ENCODE measurements around the gene PRKCB. TPM values are rescaled to one million over a fixed set of nuclear protein-coding genes. Genes with fewer than 3 reads are reported as not detected.
"Not testable (repeated sequence)": the region's sequence is repeated elsewhere in the genome, so short reads cannot be mapped to it uniquely, and the experiment has no call there.

The PRKCB gene
- total and polyA plus RNA-seq, 3 donors from 2014 or later: 25.5 to 49.7 (median 26.6) TPM

GRCh38 chr16:24093049-24093448, 257.3 kb downstream of the PRKCB start:
- H3K4me1 ChIP-seq: no peaks in the 10 kb centered on the region
- H3K27me3 ChIP-seq: no peaks in the 10 kb centered on the region
- intact Hi-C loops (cut with DNase I; ENCODE audit: low total_unique reads): no loop called here
- TF ChIP-seq CTCF (IDR thresholded peaks at IDR 0.05): no peak
- TF ChIP-seq POLR2A (IDR thresholded peaks at IDR 0.05): no peak
- DNase-seq: no peak
- no peaks in the 10 kb centered on the region for H3K9me3 ChIP-seq
- H3K27ac ChIP-seq: no peak overlapping the region
- H3K36me3 ChIP-seq (ENCODE audit: low read depth, missing control alignments): no peaks in the 10 kb centered on the region
- H3K4me3 ChIP-seq: no peak overlapping the region

- intact Hi-C loops (cut with DNase I; ENCODE audit: low total_unique reads): no loop called here
- H3K4me1 ChIP-seq: no peaks in the 10 kb centered on the region
- WGBS, 2 donors: 83 to 90% methylated on average over 1 of the region's 1 CpG
- TF ChIP-seq POLR2A (IDR thresholded peaks at IDR 0.05) (no peak), CTCF (IDR thresholded peaks at IDR 0.05) (no peak)
- no peak overlapping the region for H3K27ac ChIP-seq
- DNase-seq: no peak
- no peaks in the 10 kb centered on the region for H3K27me3 ChIP-seq
- H3K4me3 ChIP-seq: no peak overlapping the region
- no peaks in the 10 kb centered on the region for H3K9me3 ChIP-seq
- no peaks in the 10 kb centered on the region for H3K36me3 ChIP-seq (ENCODE audit: low read depth, missing control alignments)
Measured at GRCh38 chr16:24094660-24095059, 258.9 kb downstream of the PRKCB start.

- TF ChIP-seq CTCF (IDR thresholded peaks at IDR 0.05): no peak
- no peak for TF ChIP-seq POLR2A (IDR thresholded peaks at IDR 0.05)
- Histone ChIP-seq H3K9me3 (no peaks in the 10 kb centered on the region), H3K36me3 (ENCODE audit: low read depth, missing control alignments) (no peaks in the 10 kb centered on the region), H3K27ac (no peak overlapping the region), H3K4me3 (no peak overlapping the region), H3K4me1 (peaks cover 4% of the 10 kb centered on the region), H3K27me3 (no peaks in the 10 kb centered on the region)
- no peak for DNase-seq
- intact Hi-C loops (cut with DNase I; ENCODE audit: low total_unique reads): no loop called here
- WGBS, 2 donors: 60 to 63% methylated on average over 2 of the region's 2 CpGs
Measured at GRCh38 chr16:24098896-24099295, 263.1 kb downstream of the PRKCB start.

GRCh38 chr16:24101431-24101830, 265.6 kb downstream of the PRKCB start:
- WGBS, 2 donors: 39 to 56% methylated on average over 2 of the region's 2 CpGs
- Histone ChIP-seq H3K27ac (no peak overlapping the region), H3K9me3 (no peaks in the 10 kb centered on the region), H3K27me3 (no peaks in the 10 kb centered on the region), H3K36me3 (ENCODE audit: low read depth, missing control alignments) (no peaks in the 10 kb centered on the region), H3K4me3 (no peak overlapping the region), H3K4me1 (peaks cover 4% of the 10 kb centered on the region)
- no peak for DNase-seq
- TF ChIP-seq POLR2A (IDR thresholded peaks at IDR 0.05): no peak
- no peak for TF ChIP-seq CTCF (IDR thresholded peaks at IDR 0.05)
- intact Hi-C loops (cut with DNase I; ENCODE audit: low total_unique reads): no loop called here

- DNase-seq: no peak
- intact Hi-C loops (cut with DNase I; ENCODE audit: low total_unique reads): no loop called here
- Histone ChIP-seq H3K36me3 (ENCODE audit: low read depth, missing control alignments) (no peaks in the 10 kb centered on the region), H3K27ac (no peak overlapping the region), H3K4me1 (peaks cover 4% of the 10 kb centered on the region), H3K27me3 (no peaks in the 10 kb centered on the region), H3K9me3 (no peaks in the 10 kb centered on the region), H3K4me3 (no peak overlapping the region)
- 49 to 66% methylated on average over 4 of the region's 4 CpGs for WGBS, 2 donors
- no peak for TF ChIP-seq CTCF (IDR thresholded peaks at IDR 0.05)
- TF ChIP-seq POLR2A (IDR thresholded peaks at IDR 0.05): no peak
Measured at GRCh38 chr16:24102209-24102660, 266.5 kb downstream of the PRKCB start.

GRCh38 chr16:24105471-24105870, 269.7 kb downstream of the PRKCB start:
- H3K36me3 ChIP-seq (ENCODE audit: low read depth, missing control alignments); H3K4me1 ChIP-seq; intact Hi-C loops (cut with DNase I; ENCODE audit: low total_unique reads); H3K9me3 ChIP-seq; H3K27ac ChIP-seq; H3K27me3 ChIP-seq; DNase-seq; H3K4me3 ChIP-seq: not testable (repeated sequence)
- 94% methylated on average over 2 of the region's 2 CpGs for WGBS, 2 donors

GRCh38 chr16:24108090-24108489, 272.3 kb downstream of the PRKCB start:
- H3K27ac ChIP-seq; H3K36me3 ChIP-seq (ENCODE audit: low read depth, missing control alignments); intact Hi-C loops (cut with DNase I; ENCODE audit: low total_unique reads); H3K27me3 ChIP-seq; H3K4me3 ChIP-seq; H3K4me1 ChIP-seq; DNase-seq; H3K9me3 ChIP-seq: not testable (repeated sequence)
- WGBS, 2 donors: 60 to 84% methylated on average over 1 of the region's 1 CpG

Data from testis (tissue), 3 donors.